Psoas muscle (tissue), 8 donors: ENCODE measurements around the gene KCNAB3. TPM values are rescaled to one million over a fixed set of nuclear protein-coding genes. Genes with fewer than 3 reads are reported as not detected.

Experiments used
- ATAC-seq, 4 donors: fragments of 200-7000 bp; cut with Tn5 transposase; one replicate each; pipeline ENCODE4 v1.9.1; 2020; ENCODE audit warnings: moderate library complexity in 3 of 4, mild to moderate bottlenecking in 2 of 4
- DNase-seq, 2 donors: peaks; one replicate each; pipeline ENCODE4 v3.0.0-alpha.2; 2020
- H3K27ac ChIP-seq: fragments of 200-600 bp; one replicate; pipeline ENCODE4 v1.8.0; 2022
- H3K27me3 ChIP-seq, 3 donors: fragments of 200-600 bp in 1 of 3; one replicate each; pipeline versions ENCODE4 v1.6.1 to v1.8.0; 2013 to 2022; ENCODE audit warnings: low read length in 2 of 3, mild to moderate bottlenecking in 2 of 3, moderate library complexity in 1 of 3; ENCODE audit not compliant: insufficient read depth in 3 of 3
- H3K36me3 ChIP-seq, 2 donors: fragments of 200-600 bp in 1 of 2; one replicate each; pipeline versions ENCODE4 v1.6.1 to v1.8.0; 2013 to 2022; ENCODE audit warnings: low read depth in 1 of 2, mild to moderate bottlenecking in 1 of 2, moderate library complexity in 1 of 2; ENCODE audit not compliant: insufficient read depth in 1 of 2
- H3K4me1 ChIP-seq: fragments of 200-600 bp; one replicate; pipeline ENCODE4 v1.8.0; 2022
- H3K4me3 ChIP-seq: fragments of 200-600 bp; one replicate; pipeline ENCODE4 v1.8.0; 2022; ENCODE audit warnings: mild to moderate bottlenecking
- H3K9me3 ChIP-seq: fragments of 200-600 bp; one replicate; pipeline ENCODE4 v1.8.0; 2022
- WGBS, 3 donors: extraction: QIAGEN DNeasy Blood & Tissue Kit; methylation state at CpG; one replicate each; pipeline versions ENCODE4 v1.1.6 to v1.1.7; 2013; 5-methylcytosine and 5-hydroxymethylcytosine counted together
- intact Hi-C, 2 donors: fragments of 100-400 bp; cut with DNase I; formaldehyde crosslinking; loops; one replicate each; pipeline versions ENCODE4 v1.11.0 to v1.14.2; 2022
- polyA plus RNA-seq, 3 donors: library from polyadenylated mRNA; stranded (reverse); fragments of 200-250 nt; gene quantifications; one replicate each; pipeline ENCODE4 v1.2.3, GENCODE V29; 2013
- total RNA-seq, 4 donors: library from RNA; stranded (reverse); fragmentation: NEBNext Ultra II Directional in 2 of 4; extraction: Animal tissue kit (Norgen Biotek cat#: 25700) in 2 of 4; gene quantifications; one replicate each; pipeline versions ENCODE4 v1.2.1 to v1.2.4, GENCODE V29; 2021 to 2023
- TF ChIP-seq, protein P1 (sequence below): fragments of 200-600 bp; IDR thresholded peaks from one replicate; pipeline ENCODE4 v1.8.0; 2022; ENCODE audit warnings: antibody characterized with exemption
- donor health status: healthy with polysubstance abuse.
- donor health status: DM: no; HTN: no; CAD: no; lungs with moderate emphysema.
- donor health status: Bipolar disorder and iron deficiency.
- donor health status: healthy.
- donor health status: DM: yes; HTN: yes; CAD: no.
- donor health status: DM: no; HTN: no; CAD: no.
- donor health status: DM: no; HTN: no; CAD: no.
- donor health status: DM: yes; HTN: yes; CAD: no.

Gene KCNAB3
- total and polyA plus RNA-seq, 7 donors = 0.18 to 0.77 (median 0.45) TPM; not detected in 1

GRCh38 chr17:7944326-7944725 is 14.7 kb upstream of the KCNAB3 start:
- peaks cover 10 to 95% of the 10 kb centered on the region in 2 donors for H3K36me3 ChIP-seq
- ATAC-seq = no peak

GRCh38 chr17:7943291-7943690 is 13.6 kb upstream of the KCNAB3 start:
- H3K27ac ChIP-seq = no peak overlapping the region
- DNase-seq = no peak
- no peaks in the 10 kb centered on the region for H3K9me3 ChIP-seq
- no peaks in the 10 kb centered on the region for H3K4me1 ChIP-seq
- H3K27me3 ChIP-seq = no peaks in the 10 kb centered on the region
- 90 to 95% (median 92%) methylated on average over 13 of the region's 13 CpGs for WGBS, 3 donors
- no peak for ATAC-seq
- intact Hi-C loops = no loop called here
- TF ChIP-seq, protein P1, sequence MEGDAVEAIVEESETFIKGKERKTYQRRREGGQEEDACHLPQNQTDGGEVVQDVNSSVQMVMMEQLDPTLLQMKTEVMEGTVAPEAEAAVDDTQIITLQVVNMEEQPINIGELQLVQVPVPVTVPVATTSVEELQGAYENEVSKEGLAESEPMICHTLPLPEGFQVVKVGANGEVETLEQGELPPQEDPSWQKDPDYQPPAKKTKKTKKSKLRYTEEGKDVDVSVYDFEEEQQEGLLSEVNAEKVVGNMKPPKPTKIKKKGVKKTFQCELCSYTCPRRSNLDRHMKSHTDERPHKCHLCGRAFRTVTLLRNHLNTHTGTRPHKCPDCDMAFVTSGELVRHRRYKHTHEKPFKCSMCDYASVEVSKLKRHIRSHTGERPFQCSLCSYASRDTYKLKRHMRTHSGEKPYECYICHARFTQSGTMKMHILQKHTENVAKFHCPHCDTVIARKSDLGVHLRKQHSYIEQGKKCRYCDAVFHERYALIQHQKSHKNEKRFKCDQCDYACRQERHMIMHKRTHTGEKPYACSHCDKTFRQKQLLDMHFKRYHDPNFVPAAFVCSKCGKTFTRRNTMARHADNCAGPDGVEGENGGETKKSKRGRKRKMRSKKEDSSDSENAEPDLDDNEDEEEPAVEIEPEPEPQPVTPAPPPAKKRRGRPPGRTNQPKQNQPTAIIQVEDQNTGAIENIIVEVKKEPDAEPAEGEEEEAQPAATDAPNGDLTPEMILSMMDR = no peak
- H3K36me3 ChIP-seq = peaks cover 10 to 95% of the 10 kb centered on the region in 2 donors
- H3K4me3 ChIP-seq = no peak overlapping the region

More at GRCh38 chr17:7944326-7944725, 14.7 kb upstream of the KCNAB3 start:
- Histone ChIP-seq H3K9me3 (no peaks in the 10 kb centered on the region), H3K27ac (no peak overlapping the region), H3K4me3 (no peak overlapping the region), H3K27me3 (no peaks in the 10 kb centered on the region), H3K4me1 (no peaks in the 10 kb centered on the region)
- TF ChIP-seq, protein P1 = no peak
- WGBS, 3 donors = 61 to 79% (median 77%) methylated on average over 9 of the region's 9 CpGs
- no peak for DNase-seq
- intact Hi-C loops = no loop called here

DNA sequence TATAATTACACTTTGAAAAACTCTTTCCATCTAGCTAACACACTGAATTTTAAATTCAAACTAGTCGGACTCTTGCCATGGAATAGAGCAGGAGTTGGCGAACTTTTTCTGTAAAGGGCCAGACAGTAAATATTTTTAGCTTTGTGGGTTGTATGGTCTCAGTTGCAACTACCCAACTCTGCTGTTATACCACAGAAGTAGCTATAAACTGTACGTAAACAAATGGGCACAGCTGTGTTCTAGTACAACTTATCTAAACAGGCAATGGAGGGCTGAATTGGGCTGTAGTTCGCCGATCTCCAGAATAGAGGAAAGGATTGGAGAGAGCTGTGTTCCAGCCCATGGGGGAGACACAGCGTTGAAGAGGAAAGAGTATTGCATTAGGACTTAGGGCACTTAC is 11.1 kb upstream of the KCNAB3 start:
- H3K4me3 ChIP-seq = no peak overlapping the region
- no peak for DNase-seq
- no peaks in the 10 kb centered on the region for H3K27me3 ChIP-seq
- H3K4me1 ChIP-seq = no peaks in the 10 kb centered on the region
- TF ChIP-seq, protein P1 = no peak
- 93 to 96% (median 93%) methylated on average over 6 of the region's 6 CpGs for WGBS, 3 donors
- no peak for ATAC-seq
- peaks cover 10 to 94% of the 10 kb centered on the region in 2 donors for H3K36me3 ChIP-seq
- H3K9me3 ChIP-seq = no peaks in the 10 kb centered on the region
- intact Hi-C loops = no loop called here
- H3K27ac ChIP-seq = no peak overlapping the region

- 94 to 95% (median 95%) methylated on average over 4 of the region's 4 CpGs for WGBS, 3 donors
- no peak overlapping the region for H3K27ac ChIP-seq
- intact Hi-C loops = no loop called here
- no peaks in the 10 kb centered on the region for H3K9me3 ChIP-seq
- TF ChIP-seq, protein P1 = no peak
- no peaks in the 10 kb centered on the region for H3K27me3 ChIP-seq
- ATAC-seq (no peak), DNase-seq (no peak)
- H3K36me3 ChIP-seq = peaks cover 10 to 94% of the 10 kb centered on the region in 2 donors
- no peaks in the 10 kb centered on the region for H3K4me1 ChIP-seq
- no peak overlapping the region for H3K4me3 ChIP-seq
These were observed 10.4 kb upstream of the KCNAB3 start for GRCh38 chr17:7940034-7940433.

- intact Hi-C loops = no loop called here
- TF ChIP-seq, protein P1 = no peak
- Histone ChIP-seq H3K4me1 (peaks cover 14% of the 10 kb centered on the region), H3K27me3 (no peaks in the 10 kb centered on the region), H3K4me3 (no peak overlapping the region), H3K36me3 (peaks cover 6 to 63% of the 10 kb centered on the region in 2 donors), H3K27ac (no peak overlapping the region), H3K9me3 (no peaks in the 10 kb centered on the region)
- DNase-seq (no peak), ATAC-seq (no peak)
These were observed 6.2 kb upstream of the KCNAB3 start for GRCh38 chr17:7935859-7936258.
